Measurements from ENCODE around the gene ASTN2.

GRCh38 chr9:116958881-116959280 is 456.0 kb downstream of the ASTN2 start:
- no peak for TF ChIP-seq RXRA (IDR thresholded peaks at IDR 0.05)
- TF ChIP-seq MAX (IDR thresholded peaks at IDR 0.05): no peak
- TF ChIP-seq, protein P1, sequence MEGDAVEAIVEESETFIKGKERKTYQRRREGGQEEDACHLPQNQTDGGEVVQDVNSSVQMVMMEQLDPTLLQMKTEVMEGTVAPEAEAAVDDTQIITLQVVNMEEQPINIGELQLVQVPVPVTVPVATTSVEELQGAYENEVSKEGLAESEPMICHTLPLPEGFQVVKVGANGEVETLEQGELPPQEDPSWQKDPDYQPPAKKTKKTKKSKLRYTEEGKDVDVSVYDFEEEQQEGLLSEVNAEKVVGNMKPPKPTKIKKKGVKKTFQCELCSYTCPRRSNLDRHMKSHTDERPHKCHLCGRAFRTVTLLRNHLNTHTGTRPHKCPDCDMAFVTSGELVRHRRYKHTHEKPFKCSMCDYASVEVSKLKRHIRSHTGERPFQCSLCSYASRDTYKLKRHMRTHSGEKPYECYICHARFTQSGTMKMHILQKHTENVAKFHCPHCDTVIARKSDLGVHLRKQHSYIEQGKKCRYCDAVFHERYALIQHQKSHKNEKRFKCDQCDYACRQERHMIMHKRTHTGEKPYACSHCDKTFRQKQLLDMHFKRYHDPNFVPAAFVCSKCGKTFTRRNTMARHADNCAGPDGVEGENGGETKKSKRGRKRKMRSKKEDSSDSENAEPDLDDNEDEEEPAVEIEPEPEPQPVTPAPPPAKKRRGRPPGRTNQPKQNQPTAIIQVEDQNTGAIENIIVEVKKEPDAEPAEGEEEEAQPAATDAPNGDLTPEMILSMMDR (IDR thresholded peaks at IDR 0.05; ENCODE audit: low read depth, low read length, missing input control): no peak
- TF ChIP-seq HNF4A (conservative IDR thresholded peaks at IDR 0.05): no peak
- TF ChIP-seq SP1 (IDR thresholded peaks at IDR 0.05): no peak
- no peak for TF ChIP-seq FOXA2 (IDR thresholded peaks at IDR 0.05)
- no peak for TF ChIP-seq YY1 (IDR thresholded peaks at IDR 0.05)
- no peak for TF ChIP-seq REST (IDR thresholded peaks at IDR 0.05)

All from liver (tissue), 3 donors.